OCI-LY1 (cell line): Measurements from ENCODE around the gene SOX18.

Experiments used
- EZH2 ChIP-seq: fragments of 200-600 bp; sonication (generic), shearing (Covaris generic); IDR thresholded peaks from 2 replicates; pipeline ENCODE4 v1.8.0; 2017; ENCODE audit warnings: borderline replicate concordance, mixed run types, mild to moderate bottlenecking, antibody characterized with exemption, low read length, moderate library complexity, mixed read lengths
- TF ChIP-seq, protein P1 (sequence below): fragments of 200-600 bp; sonication (generic), shearing (Covaris generic); IDR thresholded peaks from 2 replicates; pipeline ENCODE4 v1.5.1; 2017; ENCODE audit warnings: mild to moderate bottlenecking, antibody characterized with exemption, low read length, moderate library complexity, mixed read lengths

DNA sequence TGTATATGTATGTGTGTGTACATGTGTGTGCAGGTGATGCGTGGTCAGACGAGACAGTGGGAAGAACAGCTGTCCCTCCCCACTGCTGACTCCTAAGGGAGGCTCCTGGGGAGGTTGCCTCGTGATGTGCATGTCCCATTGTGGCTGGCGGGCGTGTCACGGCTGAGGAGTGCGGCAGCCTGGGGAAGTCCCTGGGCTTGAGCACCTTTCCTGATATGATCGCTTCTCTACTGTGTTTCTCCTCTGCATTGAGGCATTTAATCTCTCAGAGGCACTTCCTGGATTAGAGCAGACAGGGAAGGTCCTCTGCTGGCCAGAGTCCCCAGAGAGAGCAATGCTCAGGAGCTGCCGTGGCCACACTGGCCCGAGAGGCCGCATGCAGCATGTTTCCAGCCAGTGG, 46.5 kb upstream of the SOX18 start:
- TF ChIP-seq, protein P1, sequence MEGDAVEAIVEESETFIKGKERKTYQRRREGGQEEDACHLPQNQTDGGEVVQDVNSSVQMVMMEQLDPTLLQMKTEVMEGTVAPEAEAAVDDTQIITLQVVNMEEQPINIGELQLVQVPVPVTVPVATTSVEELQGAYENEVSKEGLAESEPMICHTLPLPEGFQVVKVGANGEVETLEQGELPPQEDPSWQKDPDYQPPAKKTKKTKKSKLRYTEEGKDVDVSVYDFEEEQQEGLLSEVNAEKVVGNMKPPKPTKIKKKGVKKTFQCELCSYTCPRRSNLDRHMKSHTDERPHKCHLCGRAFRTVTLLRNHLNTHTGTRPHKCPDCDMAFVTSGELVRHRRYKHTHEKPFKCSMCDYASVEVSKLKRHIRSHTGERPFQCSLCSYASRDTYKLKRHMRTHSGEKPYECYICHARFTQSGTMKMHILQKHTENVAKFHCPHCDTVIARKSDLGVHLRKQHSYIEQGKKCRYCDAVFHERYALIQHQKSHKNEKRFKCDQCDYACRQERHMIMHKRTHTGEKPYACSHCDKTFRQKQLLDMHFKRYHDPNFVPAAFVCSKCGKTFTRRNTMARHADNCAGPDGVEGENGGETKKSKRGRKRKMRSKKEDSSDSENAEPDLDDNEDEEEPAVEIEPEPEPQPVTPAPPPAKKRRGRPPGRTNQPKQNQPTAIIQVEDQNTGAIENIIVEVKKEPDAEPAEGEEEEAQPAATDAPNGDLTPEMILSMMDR = no peak
- TF ChIP-seq EZH2 = no peak
